Measurements from ENCODE around the gene MTG2. TPM values are rescaled to one million over a fixed set of nuclear protein-coding genes. Genes with fewer than 3 reads are reported as not detected.

The MTG2 gene
- total and polyA plus RNA-seq, 2 experiments from 2014 or later: 20.4 to 32.9 TPM

DNA sequence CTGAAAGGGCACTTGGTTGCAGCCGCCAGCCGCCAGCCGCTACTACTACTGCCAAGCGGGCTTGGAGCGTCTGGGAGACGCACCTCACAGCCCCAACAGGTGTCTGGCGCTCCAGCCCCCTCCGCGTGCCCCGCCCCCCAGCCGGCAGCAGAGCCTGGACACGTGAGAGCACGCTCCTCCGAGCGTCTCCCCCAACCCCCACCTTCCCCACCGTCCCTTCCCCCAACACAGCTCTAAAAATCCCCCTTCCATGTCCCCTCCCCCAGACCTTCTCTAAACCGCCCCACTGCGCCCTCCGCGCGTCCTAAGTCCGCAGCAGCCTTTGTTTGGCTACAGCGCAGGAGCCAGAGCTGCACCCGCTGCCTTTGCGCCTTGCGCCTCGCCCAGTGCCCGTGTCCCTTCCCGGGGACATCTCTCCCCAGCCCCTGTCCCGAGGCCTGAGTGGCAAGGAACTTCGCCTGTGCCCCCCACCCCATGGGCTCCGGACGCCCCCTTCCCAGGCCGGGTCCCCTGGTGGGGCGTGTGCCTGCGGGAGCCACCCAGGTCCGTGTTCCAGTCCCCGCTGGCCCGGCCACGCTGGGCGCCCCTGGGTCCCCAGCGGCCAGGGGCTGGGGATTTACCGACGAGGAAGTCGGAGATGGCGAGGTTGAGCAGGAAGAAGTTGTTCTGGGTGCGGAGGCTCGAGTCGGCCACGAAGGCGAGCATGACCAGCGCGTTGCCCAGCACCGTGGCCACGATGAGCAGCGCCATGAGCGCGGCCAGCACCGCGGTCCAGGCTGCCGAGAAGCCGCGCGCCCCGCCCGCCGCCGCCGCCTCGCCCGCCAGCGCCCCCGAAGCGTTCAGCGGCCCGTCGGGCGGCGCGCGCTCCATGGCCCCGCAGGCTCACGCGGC is 36.5 kb downstream of the MTG2 start:
- TF ChIP-seq, protein P1, sequence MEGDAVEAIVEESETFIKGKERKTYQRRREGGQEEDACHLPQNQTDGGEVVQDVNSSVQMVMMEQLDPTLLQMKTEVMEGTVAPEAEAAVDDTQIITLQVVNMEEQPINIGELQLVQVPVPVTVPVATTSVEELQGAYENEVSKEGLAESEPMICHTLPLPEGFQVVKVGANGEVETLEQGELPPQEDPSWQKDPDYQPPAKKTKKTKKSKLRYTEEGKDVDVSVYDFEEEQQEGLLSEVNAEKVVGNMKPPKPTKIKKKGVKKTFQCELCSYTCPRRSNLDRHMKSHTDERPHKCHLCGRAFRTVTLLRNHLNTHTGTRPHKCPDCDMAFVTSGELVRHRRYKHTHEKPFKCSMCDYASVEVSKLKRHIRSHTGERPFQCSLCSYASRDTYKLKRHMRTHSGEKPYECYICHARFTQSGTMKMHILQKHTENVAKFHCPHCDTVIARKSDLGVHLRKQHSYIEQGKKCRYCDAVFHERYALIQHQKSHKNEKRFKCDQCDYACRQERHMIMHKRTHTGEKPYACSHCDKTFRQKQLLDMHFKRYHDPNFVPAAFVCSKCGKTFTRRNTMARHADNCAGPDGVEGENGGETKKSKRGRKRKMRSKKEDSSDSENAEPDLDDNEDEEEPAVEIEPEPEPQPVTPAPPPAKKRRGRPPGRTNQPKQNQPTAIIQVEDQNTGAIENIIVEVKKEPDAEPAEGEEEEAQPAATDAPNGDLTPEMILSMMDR (IDR thresholded peaks at IDR 0.05; ENCODE audit: low read depth, low read length): no peak
- Histone ChIP-seq H3K36me3 (no peaks in the 10 kb centered on the region), H3K27ac (no peak overlapping the region), H3K4me1 (ENCODE audit: low read depth) (peaks cover 5% of the 10 kb centered on the region), H3K27me3 (peaks cover 98% of the 10 kb centered on the region), H3K9me3 (ENCODE audit: low read depth) (no peaks in the 10 kb centered on the region), H3K4me3 (peak overlapping the region; percentile 24)
- peak in 1 of 2 donors; percentile 45 for DNase-seq (ENCODE audit: low read depth in 1 of 2, low spot score in 1 of 2)

DNA sequence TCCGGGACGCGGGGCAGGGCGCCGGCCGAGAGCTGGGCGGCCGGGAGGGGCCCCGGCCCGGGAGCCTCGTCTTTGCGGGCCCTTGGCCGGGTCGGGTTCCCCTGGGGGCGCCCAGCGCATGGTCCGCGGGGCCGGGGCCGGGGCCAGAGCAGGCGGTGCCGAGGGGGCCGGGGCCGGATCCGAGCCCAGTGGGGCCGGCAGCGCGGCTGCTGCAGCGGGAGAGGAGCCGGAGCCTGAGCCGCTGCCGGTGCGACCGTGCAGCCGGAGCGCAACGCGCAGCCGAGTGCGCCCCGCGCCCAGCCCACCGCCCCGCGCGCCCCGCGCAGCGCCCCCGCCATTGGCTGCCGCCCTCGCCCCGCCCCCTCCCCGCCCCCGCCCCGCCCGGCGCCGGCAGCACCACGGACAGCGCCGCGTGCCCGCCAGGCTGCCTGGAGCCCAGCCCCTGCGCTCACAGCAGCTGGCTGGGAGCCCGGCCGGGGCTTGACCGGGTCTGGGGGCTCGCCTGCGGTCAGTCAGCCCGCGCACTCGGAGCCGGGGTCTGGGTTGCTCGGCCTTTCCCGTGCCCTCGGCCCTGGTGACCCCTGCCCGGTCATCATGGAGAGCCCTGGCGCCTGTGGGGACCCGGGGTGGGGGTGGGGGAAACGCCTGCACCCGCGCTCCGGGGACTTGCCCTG is 37.3 kb downstream of the MTG2 start, which contains the start of gene HRH3:
Gene HRH3, minus strand, starts transcription at position 287 of the 674 bp plus-strand sequence. CDS start 308 bp downstream, outside the sequence.
- H3K4me1 ChIP-seq (ENCODE audit: low read depth): peaks cover 5% of the 10 kb centered on the region
- H3K27ac ChIP-seq: no peak within 1 kb of the TSS
- no peaks in the 10 kb centered on the region for H3K9me3 ChIP-seq (ENCODE audit: low read depth)
- H3K27me3 ChIP-seq: peaks cover 98% of the 10 kb centered on the region
- peak within 1 kb of the TSS; percentile 24 for H3K4me3 ChIP-seq
- peak; percentile 40 to 88 for DNase-seq (ENCODE audit: low read depth in 1 of 2, low spot score in 1 of 2)
- TF ChIP-seq, protein P1 (IDR thresholded peaks at IDR 0.05; ENCODE audit: low read depth, low read length): no peak
- H3K36me3 ChIP-seq: no peaks in the 10 kb centered on the region

DNA sequence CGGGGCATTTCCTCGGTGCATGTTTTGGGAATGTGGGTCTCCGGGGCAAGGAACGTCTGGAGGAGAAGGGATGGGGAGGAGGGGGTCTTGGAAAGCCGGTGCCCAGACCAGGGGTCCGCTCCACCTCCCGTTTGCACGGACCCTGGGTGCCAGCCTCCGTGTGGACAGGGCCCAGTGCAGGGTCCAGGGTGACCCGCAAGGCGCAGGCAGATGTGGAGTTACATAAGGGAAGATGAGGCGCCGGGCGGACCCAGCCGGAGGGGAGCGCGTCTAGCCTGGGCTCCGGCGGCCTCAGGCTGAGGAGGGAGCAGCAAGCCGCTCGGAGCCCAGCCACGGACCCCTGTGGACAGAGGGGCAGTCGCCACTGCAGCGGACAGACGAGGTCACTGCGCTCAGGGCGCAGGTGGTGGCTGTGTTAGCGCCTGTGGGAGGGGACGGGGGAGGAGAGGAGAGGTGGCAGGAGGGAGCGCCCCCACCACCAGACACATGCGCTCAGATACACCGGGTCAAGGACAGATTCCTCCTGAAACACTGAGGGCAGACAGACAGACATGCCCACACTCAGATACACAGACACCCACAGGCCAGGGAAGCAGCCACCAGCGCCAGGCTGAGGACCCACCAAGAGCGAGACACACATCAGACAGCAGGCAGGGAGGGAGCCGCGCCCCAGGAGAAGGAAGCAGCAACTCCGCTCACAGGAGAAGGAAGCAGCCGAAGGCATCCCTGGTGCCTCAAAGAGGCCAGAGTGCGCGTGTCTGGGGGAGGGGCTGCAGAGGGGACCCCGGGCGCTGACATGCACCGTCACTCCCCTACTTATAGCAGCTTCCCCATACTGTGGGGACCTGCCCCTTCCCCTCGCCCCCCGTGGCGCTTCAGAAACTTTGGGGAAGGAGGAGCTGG is 38.1 kb downstream of the MTG2 start:
- no peak for DNase-seq (ENCODE audit: low read depth in 1 of 2, low spot score in 1 of 2)

DNA sequence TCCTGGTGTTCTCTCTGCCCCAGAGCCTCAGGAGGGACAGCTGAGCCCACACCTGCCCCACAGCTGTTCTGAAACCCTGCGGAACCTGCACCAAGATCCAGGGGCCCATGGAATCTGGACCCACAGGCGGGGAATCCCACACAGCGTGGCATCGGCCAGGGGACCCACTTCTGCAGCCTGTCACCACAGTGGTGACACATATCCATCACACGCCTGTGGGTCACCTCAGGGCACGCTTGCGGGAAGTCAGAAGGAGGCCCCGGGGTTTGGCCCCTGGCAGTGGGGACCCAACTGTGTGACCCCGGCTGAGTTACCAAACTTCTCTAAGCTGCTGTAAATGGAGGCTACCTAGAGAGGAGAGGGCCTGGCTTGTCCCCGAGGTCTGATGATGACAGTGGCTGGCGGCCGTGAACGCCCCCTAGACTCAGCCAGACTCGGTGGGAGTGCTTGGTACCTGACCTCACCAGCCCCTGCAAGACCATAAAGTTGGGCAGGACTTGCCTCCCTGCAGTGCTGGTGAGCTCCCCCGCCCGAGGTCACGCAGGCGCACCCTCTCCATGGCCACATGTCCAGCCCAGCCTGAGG is 39.5 kb downstream of the MTG2 start:
- Histone ChIP-seq H3K27ac (no peak overlapping the region), H3K9me3 (ENCODE audit: low read depth) (no peaks in the 10 kb centered on the region), H3K4me3 (no peak overlapping the region), H3K36me3 (no peaks in the 10 kb centered on the region), H3K27me3 (peaks cover 88% of the 10 kb centered on the region), H3K4me1 (ENCODE audit: low read depth) (peaks cover 5% of the 10 kb centered on the region)
- no peak for DNase-seq (ENCODE audit: low read depth in 1 of 2, low spot score in 1 of 2)
- TF ChIP-seq, protein P1 (IDR thresholded peaks at IDR 0.05; ENCODE audit: low read depth, low read length): no peak

More for the DNA sequence above, 38.1 kb downstream of the MTG2 start:
- Histone ChIP-seq H3K36me3 (no peaks in the 10 kb centered on the region), H3K4me3 (no peak overlapping the region), H3K27me3 (peaks cover 98% of the 10 kb centered on the region), H3K9me3 (ENCODE audit: low read depth) (no peaks in the 10 kb centered on the region), H3K4me1 (ENCODE audit: low read depth) (peaks cover 5% of the 10 kb centered on the region), H3K27ac (no peak overlapping the region)
- TF ChIP-seq, protein P1 (IDR thresholded peaks at IDR 0.05; ENCODE audit: low read depth, low read length): no peak

DNA sequence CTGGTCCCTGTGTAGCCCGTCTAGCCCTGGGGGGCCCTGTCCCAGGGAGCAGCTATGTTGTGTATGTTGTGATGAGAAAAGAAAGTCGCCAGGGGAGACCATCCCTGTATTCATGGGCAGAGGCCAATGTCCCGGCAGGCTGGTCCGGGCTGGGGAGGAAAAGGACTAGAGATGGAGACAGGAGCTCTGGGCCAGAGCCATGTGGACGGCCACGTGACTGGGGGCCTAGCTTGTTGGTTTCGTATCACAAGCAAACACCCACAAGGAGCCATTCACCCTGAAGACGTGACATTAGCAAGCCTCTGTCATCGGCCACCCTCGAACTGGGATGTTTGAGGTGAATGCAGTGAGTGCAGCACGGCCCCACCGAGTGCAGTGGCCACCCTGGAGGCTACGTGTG is 40.1 kb downstream of the MTG2 start:
- peaks cover 81% of the 10 kb centered on the region for H3K27me3 ChIP-seq
- DNase-seq (ENCODE audit: low read depth in 1 of 2, low spot score in 1 of 2): no peak
- TF ChIP-seq, protein P1 (IDR thresholded peaks at IDR 0.05; ENCODE audit: low read depth, low read length): no peak

More for the DNA sequence above, 40.1 kb downstream of the MTG2 start:
- peaks cover 5% of the 10 kb centered on the region for H3K4me1 ChIP-seq (ENCODE audit: low read depth)
- no peak overlapping the region for H3K27ac ChIP-seq
- H3K9me3 ChIP-seq (ENCODE audit: low read depth): no peaks in the 10 kb centered on the region
- H3K4me3 ChIP-seq: no peak overlapping the region
- H3K36me3 ChIP-seq: no peaks in the 10 kb centered on the region
